ENCODE measurements around the gene TOB1. TPM values are rescaled to one million over a fixed set of nuclear protein-coding genes. Genes with fewer than 3 reads are reported as not detected.
A peak's percentile ranks its signal among the peaks of the same experiment; 100 is the strongest.
"Not testable (repeated sequence)": the region's sequence is repeated elsewhere in the genome, so short reads cannot be mapped to it uniquely, and the experiment has no call there.

Gene TOB1
- total and polyA plus RNA-seq, 5 donors: 31.0 to 73.2 (median 64.2) TPM

- no peaks in the 10 kb centered on the region for H3K27me3 ChIP-seq (ENCODE audit: control insufficient read depth, insufficient read depth)
- ATAC-seq (peak; percentile 17 to 31), DNase-seq (peak; percentile 70 to 88 (median 88))
- WGBS: under 1% methylated on average over 28 of the region's 28 CpGs
- intact Hi-C loops (cut with DNase I): loop anchor here in 1 of 4 donors (5.0 kb wide), 1 partner anchor 65 kb away; no protein-coding TSS in a partner anchor
- H3K4me1 ChIP-seq (ENCODE audit: control insufficient read depth, insufficient read depth, low read length): peaks cover 3% of the 10 kb centered on the region
- peak overlapping the region; percentile 98 for H3K27ac ChIP-seq (ENCODE audit: low read length)
- peak overlapping the region; percentile 76 for H3K4me3 ChIP-seq (ENCODE audit: low read length)
- H3K9me3 ChIP-seq (ENCODE audit: control insufficient read depth, low read length): no peaks in the 10 kb centered on the region
These were observed 802 bp upstream of the TOB1 start for GRCh38 chr17:50866950-50867362.

- peaks cover 3% of the 10 kb centered on the region for H3K4me1 ChIP-seq (ENCODE audit: control insufficient read depth, insufficient read depth, low read length)
These were observed 290 bp downstream of the TOB1 start for GRCh38 chr17:50865868-50866260.

GRCh38 chr17:50865060-50865867, 890 bp downstream of the TOB1 start:
- H3K27me3 ChIP-seq (ENCODE audit: control insufficient read depth, insufficient read depth): no peaks in the 10 kb centered on the region
- intact Hi-C loops (cut with DNase I): loop anchor here in 1 of 4 donors (5.0 kb wide), 1 partner anchor 67 kb away; no protein-coding TSS in a partner anchor
- 1% methylated on average over 50 of the region's 50 CpGs for WGBS
- H3K4me1 ChIP-seq (ENCODE audit: control insufficient read depth, insufficient read depth, low read length): peaks cover 3% of the 10 kb centered on the region
- ATAC-seq (peak; percentile 3 to 5), DNase-seq (peak; percentile 59 to 89 (median 85))
- H3K27ac ChIP-seq (ENCODE audit: low read length): peak overlapping the region; percentile 92
- H3K9me3 ChIP-seq (ENCODE audit: control insufficient read depth, low read length): no peaks in the 10 kb centered on the region
- peak overlapping the region; percentile 95 for H3K4me3 ChIP-seq (ENCODE audit: low read length)

More at GRCh38 chr17:50865868-50866260, 290 bp downstream of the TOB1 start:
- WGBS: under 1% methylated on average over 53 of the region's 53 CpGs
- DNase-seq (no peak), ATAC-seq (peak in 1 of 2 donors; percentile 1)
- no peaks in the 10 kb centered on the region for H3K27me3 ChIP-seq (ENCODE audit: control insufficient read depth, insufficient read depth)
- H3K27ac ChIP-seq (ENCODE audit: low read length): peak overlapping the region; percentile 92
- peak overlapping the region; percentile 95 for H3K4me3 ChIP-seq (ENCODE audit: low read length)
- H3K9me3 ChIP-seq (ENCODE audit: control insufficient read depth, low read length): no peaks in the 10 kb centered on the region
- intact Hi-C loops (cut with DNase I): loop anchor here in 1 of 4 donors (5.0 kb wide), 1 partner anchor 66 kb away; no protein-coding TSS in a partner anchor

GRCh38 chr17:50864747-50865059, 1.5 kb downstream of the TOB1 start:
- DNase-seq (no peak), ATAC-seq (no peak)
- WGBS: 11% methylated on average over 6 of the region's 6 CpGs
- Histone ChIP-seq H3K4me1 (ENCODE audit: control insufficient read depth, insufficient read depth, low read length) (peaks cover 3% of the 10 kb centered on the region), H3K4me3 (ENCODE audit: low read length) (peak overlapping the region; percentile 95), H3K9me3 (ENCODE audit: control insufficient read depth, low read length) (no peaks in the 10 kb centered on the region), H3K27ac (ENCODE audit: low read length) (peak overlapping the region; percentile 92), H3K27me3 (ENCODE audit: control insufficient read depth, insufficient read depth) (no peaks in the 10 kb centered on the region)
- intact Hi-C loops (cut with DNase I): loop anchor here in 1 of 4 donors (5.0 kb wide), 1 partner anchor 68 kb away; no protein-coding TSS in a partner anchor

DNA sequence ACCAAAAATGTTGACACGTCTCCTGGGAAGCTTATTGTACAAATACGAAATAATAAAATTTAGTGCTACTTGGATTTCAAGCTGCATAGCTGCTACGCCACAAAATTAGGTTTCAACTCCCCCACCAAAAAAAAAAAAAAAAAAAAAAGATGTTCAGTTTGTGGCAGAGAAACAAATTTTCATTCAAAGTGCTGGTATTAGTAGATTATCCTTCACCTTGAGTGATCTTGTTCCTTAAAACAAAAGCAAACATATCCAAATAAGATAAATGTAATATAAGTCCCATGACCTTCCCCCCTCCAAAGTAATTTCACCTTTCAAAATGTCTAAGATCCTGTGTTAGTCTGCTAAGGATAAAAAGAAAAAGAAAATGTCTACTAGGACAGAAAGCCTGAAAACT, 2.2 kb downstream of the TOB1 start:
- H3K27me3 ChIP-seq (ENCODE audit: control insufficient read depth, insufficient read depth): no peaks in the 10 kb centered on the region
- peak overlapping the region; percentile 95 for H3K4me3 ChIP-seq (ENCODE audit: low read length)
- ATAC-seq: no peak
- WGBS: 62% methylated on average over 3 of the region's 3 CpGs
- H3K9me3 ChIP-seq (ENCODE audit: control insufficient read depth, low read length): no peaks in the 10 kb centered on the region
- no peak for DNase-seq
- peaks cover 3% of the 10 kb centered on the region for H3K4me1 ChIP-seq (ENCODE audit: control insufficient read depth, insufficient read depth, low read length)
- intact Hi-C loops (cut with DNase I): no loop called here
- no peak overlapping the region for H3K27ac ChIP-seq (ENCODE audit: low read length)

GRCh38 chr17:50863221-50863843, 2.8 kb downstream of the TOB1 start:
- no peak for DNase-seq
- WGBS: 66% methylated on average over 11 of the region's 11 CpGs

DNA sequence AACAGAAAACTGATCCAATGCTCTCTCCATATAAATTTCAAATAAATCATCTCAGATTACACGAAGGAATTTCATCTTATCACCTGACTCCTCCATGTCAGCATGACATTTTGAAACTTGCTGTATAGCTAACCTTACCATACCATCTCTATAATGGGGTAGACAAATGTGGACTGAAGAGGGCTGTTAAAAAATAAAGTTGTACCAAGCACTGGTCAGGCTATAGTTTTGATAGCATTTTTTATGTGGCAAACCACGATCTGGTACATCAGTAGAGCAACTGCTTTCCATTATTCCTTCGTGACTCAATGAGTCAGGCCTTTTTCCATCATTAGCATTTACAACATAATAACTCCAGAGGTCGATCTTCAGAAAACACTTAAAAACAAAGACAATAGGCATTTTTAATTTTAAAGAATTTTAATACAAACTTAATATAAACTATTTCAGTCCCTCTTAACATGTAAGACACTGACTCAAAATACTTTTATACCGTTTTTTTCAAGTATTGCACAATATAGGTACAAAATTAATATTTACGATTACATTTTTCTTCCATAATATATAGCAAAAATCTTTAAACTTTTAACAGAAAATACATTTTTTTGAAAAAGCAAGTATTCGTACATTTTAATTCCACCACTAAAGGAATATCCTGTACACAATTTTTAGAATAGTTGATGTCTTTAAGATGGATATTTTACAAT, 4.2 kb downstream of the TOB1 start:
- H3K4me3 ChIP-seq (ENCODE audit: low read length): no peak overlapping the region
- no peak for ATAC-seq

More at GRCh38 chr17:50863221-50863843, 2.8 kb downstream of the TOB1 start:
- ATAC-seq: no peak
- Histone ChIP-seq H3K9me3 (ENCODE audit: control insufficient read depth, low read length) (no peaks in the 10 kb centered on the region), H3K4me1 (ENCODE audit: control insufficient read depth, insufficient read depth, low read length) (peaks cover 3% of the 10 kb centered on the region), H3K27ac (ENCODE audit: low read length) (no peak overlapping the region), H3K27me3 (ENCODE audit: control insufficient read depth, insufficient read depth) (no peaks in the 10 kb centered on the region), H3K4me3 (ENCODE audit: low read length) (peak overlapping the region; percentile 95)
- intact Hi-C loops (cut with DNase I): no loop called here

DNA sequence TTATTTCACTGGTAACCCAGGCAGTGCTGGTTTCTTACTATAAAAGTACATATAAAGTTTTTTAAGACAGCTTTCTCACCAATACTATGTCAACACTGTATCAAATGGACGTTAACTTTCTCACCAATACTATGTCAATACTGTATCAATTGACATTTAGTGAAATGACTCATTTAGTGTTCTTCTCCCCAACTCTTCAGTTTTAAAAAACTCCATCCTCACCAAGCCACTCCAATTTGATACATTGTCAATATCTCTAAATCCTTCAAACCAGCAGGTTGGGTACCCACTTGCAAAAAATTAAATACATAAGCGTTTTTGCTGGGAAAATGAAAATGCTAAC, 4.8 kb downstream of the TOB1 start:
- H3K4me3 ChIP-seq (ENCODE audit: low read length): no peak overlapping the region

More for the DNA sequence above, 4.2 kb downstream of the TOB1 start:
- intact Hi-C loops (cut with DNase I): no loop called here
- no peaks in the 10 kb centered on the region for H3K9me3 ChIP-seq (ENCODE audit: control insufficient read depth, low read length)
- DNase-seq: no peak
- no peak overlapping the region for H3K27ac ChIP-seq (ENCODE audit: low read length)
- no peaks in the 10 kb centered on the region for H3K27me3 ChIP-seq (ENCODE audit: control insufficient read depth, insufficient read depth)
- 62% methylated on average over 7 of the region's 7 CpGs for WGBS
- H3K4me1 ChIP-seq (ENCODE audit: control insufficient read depth, insufficient read depth, low read length): peaks cover 3% of the 10 kb centered on the region

GRCh38 chr17:50859727-50860126, 6.4 kb downstream of the TOB1 start:
- 97% methylated on average over 15 of the region's 15 CpGs for WGBS
- H3K9me3 ChIP-seq (ENCODE audit: control insufficient read depth, low read length); H3K4me1 ChIP-seq (ENCODE audit: control insufficient read depth, insufficient read depth, low read length); H3K27ac ChIP-seq (ENCODE audit: low read length); H3K27me3 ChIP-seq (ENCODE audit: control insufficient read depth, insufficient read depth); ATAC-seq; intact Hi-C loops (cut with DNase I); H3K4me3 ChIP-seq (ENCODE audit: low read length); DNase-seq: not testable (repeated sequence)

More for the DNA sequence above, 4.8 kb downstream of the TOB1 start:
- DNase-seq: no peak
- 60% methylated on average over 2 of the region's 2 CpGs for WGBS
- Histone ChIP-seq H3K27me3 (ENCODE audit: control insufficient read depth, insufficient read depth) (no peaks in the 10 kb centered on the region), H3K4me1 (ENCODE audit: control insufficient read depth, insufficient read depth, low read length) (peaks cover 3% of the 10 kb centered on the region), H3K9me3 (ENCODE audit: control insufficient read depth, low read length) (no peaks in the 10 kb centered on the region), H3K27ac (ENCODE audit: low read length) (no peak overlapping the region)
- intact Hi-C loops (cut with DNase I): no loop called here
- ATAC-seq: no peak

DNA sequence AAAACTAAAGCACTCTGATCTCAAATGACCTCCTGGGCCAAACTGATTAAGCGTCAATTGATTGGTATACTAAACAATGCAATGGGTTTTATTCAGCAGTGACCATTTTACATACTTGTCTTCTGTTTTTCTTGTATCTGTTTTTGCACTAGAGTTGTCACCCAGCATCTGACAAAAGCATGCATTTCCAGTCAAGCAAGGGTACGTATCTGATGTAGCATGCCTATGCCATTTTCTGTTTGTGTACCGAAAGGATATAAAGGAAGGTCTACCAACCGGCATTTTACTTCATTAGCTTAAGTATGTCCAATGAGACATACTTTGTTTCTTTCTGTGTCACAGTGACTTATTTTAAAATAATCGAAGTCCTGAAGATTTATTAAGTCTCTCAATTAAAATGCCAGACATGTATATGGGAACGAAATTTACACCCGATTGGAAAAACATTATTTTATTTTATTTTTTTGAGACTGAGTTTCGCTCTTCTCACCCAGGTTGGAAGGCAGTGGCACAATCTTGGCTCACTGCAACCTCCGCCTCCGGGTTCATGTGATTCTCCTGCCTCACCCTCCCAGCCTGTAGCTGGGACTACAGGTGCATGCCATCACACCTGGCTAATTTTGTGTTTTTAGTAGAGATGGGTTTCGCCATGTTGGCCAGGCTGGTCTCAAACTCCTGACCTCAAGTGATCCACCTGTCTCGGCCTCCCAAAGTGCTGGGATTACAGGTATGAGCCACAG, 7.5 kb downstream of the TOB1 start:
- 97% methylated on average over 12 of the region's 12 CpGs for WGBS
- DNase-seq (no peak), ATAC-seq (no peak)
- Histone ChIP-seq H3K4me1 (ENCODE audit: control insufficient read depth, insufficient read depth, low read length) (peaks cover 3% of the 10 kb centered on the region), H3K4me3 (ENCODE audit: low read length) (no peak overlapping the region), H3K27me3 (ENCODE audit: control insufficient read depth, insufficient read depth) (no peaks in the 10 kb centered on the region), H3K9me3 (ENCODE audit: control insufficient read depth, low read length) (no peaks in the 10 kb centered on the region), H3K27ac (ENCODE audit: low read length) (no peak overlapping the region)
- intact Hi-C loops (cut with DNase I): no loop called here

Measured in right cardiac atrium (tissue), 5 donors.